CD4-positive, alpha-beta T cell treated with Interleukin-15 for 4 hours (primary cell): ENCODE results near the gene RABGAP1L.
"Not testable (repeated sequence)": the region's sequence is repeated elsewhere in the genome, so short reads cannot be mapped to it uniquely, and the experiment has no call there.

Experiments
- DNase-seq: peaks from one replicate; pipeline ENCODE4 v3.0.0-alpha.2; 2020; ENCODE audit warnings: low spot score

Gene RABGAP1L

DNA sequence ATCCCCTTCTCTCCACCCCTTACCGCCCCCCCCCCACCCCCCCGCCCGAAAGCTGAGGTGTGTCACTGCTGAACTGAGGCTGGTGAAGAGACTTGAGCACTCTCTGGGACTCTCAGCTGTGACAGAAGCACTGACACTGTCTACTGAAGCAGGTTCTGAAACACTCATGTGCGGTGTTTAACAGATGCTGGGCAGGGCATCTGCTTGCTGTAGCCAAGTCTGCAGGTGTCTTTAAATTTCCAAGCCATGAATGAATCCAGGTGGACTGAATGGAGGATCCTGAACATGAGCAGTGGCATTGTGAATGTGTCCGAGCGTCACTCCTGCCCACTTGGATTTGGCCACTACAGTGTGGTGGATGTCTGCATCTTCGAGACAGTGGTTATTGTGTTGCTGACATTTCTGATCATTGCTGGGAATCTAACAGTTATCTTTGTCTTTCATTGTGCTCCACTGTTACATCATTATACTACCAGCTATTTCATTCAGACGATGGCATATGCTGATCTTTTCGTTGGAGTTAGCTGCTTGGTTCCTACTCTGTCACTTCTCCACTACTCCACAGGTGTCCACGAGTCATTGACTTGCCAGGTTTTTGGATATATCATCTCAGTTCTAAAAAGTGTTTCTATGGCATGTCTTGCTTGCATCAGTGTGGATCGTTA lies 288.7 kb downstream of the RABGAP1L start, which contains the start of gene GPR52:
Gene GPR52 (plus strand): TSS at position 99 of the 665 bp plus-strand sequence. CDS start 148 bp downstream, at position 247.
- DNase-seq: no peak

DNA sequence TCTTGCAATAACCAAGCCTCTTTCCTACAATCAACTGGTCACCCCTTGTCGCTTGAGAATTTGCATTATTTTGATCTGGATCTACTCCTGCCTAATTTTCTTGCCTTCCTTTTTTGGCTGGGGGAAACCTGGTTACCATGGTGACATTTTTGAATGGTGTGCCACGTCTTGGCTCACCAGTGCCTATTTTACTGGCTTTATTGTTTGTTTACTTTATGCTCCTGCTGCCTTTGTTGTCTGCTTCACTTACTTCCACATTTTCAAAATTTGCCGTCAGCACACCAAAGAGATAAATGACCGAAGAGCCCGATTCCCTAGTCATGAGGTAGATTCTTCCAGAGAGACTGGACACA lies 289.2 kb downstream of the RABGAP1L start:
- no peak for DNase-seq

DNA sequence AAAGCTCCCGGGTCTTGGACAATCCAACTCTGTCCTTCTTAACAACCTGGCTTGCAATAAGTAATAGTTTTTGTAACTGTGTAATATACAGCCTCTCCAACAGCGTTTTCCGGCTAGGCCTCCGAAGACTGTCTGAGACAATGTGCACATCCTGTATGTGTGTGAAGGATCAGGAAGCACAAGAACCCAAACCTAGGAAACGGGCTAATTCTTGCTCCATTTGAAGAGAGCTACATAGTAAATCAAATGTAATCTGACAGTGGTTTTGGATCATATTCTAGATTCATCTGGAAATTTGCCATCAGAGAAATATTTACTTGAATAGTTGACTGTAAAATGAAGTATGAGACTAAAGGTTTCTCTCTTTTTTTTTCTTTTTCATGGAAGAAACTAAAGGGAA lies 289.7 kb downstream of the RABGAP1L start:
- DNase-seq: no peak

DNA sequence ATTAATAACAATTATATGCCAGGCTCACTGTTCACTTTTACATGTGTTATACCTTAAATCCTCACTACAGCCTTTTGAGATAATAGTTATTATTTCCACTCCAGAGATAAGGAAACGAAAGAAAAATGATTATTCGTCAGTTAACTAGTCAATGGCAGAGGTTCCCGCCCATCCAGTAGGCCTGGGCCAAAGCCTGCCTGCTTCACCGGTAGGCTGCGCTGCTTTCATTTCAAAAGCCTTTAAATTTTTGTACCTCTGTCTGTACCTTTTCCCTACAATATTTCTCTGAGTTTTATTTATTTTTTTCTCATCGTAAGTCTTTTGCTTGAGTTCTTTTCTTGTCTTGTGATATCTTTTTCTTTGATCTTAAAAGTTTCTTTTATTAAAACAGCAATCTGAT lies 292.1 kb downstream of the RABGAP1L start:
- no peak for DNase-seq

DNA sequence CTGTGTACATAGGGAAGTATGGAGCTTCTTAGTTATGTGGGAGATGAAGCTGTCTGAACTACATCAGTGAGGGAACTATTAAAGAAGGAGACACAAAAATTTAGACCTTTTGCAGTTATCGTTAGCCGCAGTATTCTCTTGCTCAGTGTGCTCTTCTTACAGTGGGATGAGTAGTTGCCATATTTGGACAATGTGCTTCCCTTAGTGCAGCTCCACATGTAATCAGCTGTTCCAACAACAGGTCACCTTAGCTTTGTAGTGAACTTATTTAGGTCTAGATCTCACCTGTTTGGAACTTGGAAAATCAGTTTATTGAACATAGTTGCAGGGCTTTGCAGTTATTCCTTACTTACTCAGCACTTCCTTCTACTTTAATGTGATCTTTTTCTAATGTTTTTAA lies 306.5 kb downstream of the RABGAP1L start:
- no peak for DNase-seq

DNA sequence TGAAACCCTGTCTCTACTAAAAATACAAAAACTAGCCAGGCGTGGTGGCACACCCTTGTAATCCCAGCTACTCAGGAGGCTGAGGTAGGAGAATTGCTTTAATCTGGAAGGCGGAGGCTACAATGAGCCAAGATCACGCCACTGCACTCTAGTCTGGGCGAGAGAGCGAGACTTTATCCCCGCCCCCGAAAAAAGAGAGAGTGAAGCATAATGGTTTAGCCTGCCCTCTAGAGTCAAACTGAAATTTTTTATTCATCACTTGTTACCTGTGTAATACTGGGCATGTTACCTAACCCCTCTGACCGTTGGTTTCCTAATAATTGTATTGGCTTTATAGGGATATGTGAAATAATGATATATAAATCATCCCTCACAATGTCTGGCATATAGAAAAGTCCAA lies 307.3 kb downstream of the RABGAP1L start:
- DNase-seq: no peak

DNA sequence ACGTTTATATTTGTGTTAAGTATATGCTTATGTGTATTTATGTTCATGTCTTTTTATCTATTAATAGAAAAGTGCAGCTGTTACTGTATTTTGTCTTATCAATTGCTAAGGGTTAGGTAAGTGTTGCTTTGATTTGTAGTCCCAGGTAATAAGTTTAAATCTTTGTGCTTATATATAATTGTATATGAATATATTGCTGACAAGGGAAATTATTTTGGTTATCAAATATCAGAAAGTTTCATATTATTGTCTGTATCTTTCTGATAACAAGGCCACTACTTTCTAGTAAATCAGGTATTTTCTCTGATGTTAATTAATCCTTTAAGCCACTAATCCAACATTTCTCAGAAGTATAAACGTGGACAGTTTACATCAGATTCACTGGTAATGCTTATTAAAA lies 309.7 kb downstream of the RABGAP1L start:
- no peak for DNase-seq

DNA sequence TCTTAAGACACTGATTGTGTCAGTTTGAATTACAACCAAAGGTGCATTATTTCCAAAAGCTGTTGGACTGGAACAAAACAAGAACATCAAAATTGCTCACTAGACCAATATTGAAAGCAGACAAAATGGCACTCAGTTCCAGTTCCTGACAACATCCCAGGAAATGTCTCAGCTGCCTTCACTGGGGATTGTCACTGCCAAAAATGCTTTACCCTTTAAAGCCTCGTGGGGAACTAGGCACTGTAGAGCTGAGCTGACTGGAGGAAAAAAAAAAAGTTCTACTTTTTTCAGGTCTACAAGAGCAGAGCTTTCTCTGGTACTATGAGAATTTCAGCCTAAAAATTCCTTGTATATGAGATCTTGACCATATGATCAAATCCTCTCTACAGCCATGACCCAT lies 310.4 kb downstream of the RABGAP1L start:
- no peak for DNase-seq

DNA sequence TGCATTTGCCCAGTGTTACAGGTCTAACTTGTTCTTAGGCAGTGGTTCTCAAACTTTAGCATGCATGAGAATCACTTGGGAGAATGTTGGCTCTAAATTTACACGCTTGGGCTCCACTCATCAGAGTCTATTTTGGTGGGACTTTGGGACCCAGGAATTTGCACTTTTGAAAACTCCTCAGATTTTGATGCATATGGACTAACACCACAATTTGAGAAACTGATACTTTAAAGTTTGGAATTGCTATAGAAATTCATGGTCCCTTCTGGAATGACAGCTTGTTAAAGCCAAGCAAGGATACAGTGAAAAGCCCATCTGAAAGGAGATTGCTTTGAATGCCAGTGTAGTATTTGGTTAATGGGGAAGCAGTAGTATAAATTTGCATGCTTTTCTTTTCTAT lies 320.0 kb downstream of the RABGAP1L start:
- no peak for DNase-seq

DNA sequence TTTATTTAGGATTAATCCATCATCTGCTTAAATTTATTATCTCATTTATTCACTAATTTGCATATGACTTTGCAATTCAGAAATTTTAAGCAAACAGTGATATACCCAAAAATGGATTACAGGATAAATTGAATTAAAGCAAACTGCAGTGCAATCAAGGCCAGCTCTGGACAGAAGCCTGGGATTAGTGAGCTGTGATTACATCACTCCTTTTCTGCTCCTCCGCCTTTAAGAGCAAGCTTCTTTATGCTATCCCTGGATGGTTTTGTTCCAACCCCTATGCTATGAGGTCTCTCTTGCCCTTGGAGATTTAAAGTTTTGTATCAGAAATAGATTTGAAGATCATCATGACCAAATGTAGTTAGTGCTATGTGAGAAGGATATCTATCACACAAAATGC lies 321.0 kb downstream of the RABGAP1L start:
- no peak for DNase-seq

DNA sequence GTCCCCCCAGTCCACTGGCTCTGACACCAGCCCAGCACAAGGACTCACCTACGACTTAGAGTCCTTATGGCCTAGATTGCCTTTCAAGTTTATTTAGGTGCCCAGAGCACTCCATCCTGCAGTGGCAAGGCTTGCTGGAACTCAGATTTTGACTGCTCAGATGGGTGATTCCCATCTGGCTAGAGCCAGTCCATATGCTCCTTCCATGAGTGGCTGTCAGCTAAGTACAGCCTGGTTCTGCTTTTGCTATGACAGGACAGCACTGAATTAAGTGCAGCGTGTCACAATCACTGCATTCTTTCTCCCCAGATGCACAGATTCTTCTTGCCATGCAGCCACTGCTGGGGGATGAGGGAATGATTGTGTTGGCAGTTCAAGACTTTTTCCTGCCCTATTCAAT lies 332.3 kb downstream of the RABGAP1L start:
- DNase-seq: no peak

DNA sequence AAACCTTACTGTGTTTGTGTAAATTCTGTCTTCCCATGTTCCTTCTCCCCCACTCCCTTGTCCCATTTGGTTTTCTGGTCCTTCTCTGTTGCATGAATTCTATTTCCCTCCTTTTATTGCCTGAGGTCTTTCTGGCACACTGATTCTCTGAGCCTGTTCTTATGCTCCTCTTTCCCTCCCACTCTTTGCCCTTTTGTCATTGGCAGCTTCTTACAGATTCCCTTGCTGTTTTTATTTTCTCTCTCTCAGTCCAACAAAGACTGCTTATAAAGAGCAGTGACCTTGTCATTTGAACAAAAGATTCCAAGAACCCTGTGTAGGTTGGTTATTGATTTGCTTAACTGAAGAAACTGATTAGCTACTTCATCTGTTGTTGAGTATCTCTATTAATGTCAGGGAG lies 338.2 kb downstream of the RABGAP1L start:
- DNase-seq: no peak

DNA sequence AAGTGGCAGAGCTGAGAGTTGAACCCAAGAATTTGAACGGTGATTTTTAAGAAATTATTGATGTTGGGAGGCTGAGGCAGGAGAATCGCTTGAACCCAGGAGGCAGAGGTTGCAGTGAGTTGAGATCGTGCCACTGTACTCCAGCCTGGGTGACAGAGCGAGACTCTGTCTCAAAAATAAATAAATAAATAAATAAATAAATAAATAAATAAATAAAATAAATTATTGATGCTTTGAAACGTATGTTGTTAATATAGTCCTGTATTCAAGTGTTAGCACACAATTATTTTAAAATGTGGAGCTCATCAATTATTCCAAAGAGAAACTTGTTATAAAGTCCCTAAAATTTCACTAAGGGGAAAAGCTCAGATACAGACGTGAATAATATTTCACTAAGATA lies 357.4 kb downstream of the RABGAP1L start:
- not testable (repeated sequence) for DNase-seq

DNA sequence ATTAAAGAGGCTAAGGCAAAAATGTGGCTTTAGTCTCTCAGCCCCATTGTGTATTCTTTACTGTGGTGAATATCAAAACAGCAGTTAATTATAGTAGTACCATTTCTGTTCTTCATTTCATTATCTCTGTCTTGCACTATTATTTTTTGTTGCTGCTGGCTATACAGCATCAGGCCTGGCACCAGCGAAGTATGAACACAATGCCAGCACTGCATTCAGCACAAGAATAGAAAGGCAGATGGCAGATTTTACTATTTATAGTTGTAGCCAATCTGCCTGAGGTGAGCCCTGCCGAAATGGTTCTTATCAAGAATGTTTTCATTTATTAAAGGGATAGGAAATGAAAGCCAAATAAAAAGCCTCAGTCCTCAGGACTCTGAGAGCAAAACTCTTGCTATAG lies 360.5 kb downstream of the RABGAP1L start:
- DNase-seq: no peak

DNA sequence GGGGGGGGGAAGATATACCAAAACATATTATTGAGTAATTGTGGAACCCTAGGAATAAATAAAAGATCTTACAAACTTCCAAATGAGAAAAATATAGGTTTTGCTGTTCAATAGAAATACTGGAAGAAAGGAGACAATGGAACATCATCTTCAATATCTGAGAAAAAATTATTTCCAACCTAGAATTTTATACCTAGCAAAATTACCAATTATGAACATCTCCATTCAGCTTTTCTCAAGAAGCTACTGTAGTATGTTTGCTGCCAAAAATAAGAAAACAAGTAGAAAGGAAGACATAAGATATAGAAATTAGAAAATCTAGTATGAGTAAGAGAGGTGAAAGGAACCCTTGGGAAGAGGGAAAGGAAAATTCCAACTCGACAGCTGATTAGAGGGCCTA lies 372.4 kb downstream of the RABGAP1L start:
- no peak for DNase-seq

DNA sequence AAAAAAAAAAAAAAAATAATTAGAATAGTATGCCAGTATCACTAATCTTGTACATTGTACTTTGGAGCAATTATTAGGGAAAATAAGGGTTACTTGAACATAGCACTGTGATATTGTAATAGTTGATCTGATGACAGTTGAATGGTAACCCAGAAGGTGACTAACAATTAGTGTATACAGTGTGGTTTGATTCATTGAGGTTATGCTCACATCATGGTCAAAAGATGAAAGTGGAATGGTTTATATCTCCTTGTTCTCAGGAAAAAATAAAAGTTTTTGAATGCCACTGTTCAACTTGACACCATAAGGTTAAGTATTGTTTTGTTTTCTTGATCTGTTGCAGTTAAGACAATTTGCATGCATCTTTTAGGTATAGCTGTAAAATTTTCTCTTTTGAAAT lies 375.5 kb downstream of the RABGAP1L start:
- DNase-seq: no peak

DNA sequence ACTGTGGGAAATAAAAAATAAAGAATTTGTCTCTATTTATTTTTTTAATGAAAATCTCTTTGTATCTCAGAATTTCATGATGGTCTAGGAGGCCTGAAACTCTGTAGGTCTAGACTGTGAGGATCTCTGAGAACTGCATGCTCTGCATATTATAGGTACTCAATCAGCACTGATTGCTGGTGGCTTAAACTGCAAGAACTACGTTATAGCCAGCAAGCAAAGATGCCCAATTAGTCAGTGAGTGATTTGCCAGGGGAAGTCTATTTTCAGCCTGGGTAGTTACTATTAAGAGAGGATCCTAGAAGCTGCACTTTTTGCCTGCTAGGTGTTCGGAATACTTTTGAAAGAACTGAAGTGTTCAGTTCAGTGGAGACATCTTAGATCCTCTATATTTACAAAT lies 375.9 kb downstream of the RABGAP1L start:
- no peak for DNase-seq

DNA sequence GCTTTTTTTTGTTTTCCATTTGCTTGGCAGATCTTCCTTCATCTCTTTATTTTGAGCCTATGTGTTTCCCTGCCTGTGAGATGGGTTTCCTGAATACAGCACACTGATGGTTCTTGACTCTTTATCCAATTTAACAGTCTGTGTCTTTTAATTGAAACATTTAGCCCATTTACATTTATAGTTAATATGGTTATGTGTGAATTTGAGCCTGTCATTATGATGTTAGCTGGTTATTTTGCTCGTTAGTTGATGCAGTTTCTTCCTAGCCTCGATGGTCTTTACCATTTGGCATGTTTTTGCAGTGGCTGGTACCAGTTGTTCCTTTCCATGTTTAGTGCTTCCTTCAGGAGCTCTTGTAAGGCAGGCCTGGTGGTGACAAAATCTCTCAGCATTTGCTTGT lies 384.1 kb downstream of the RABGAP1L start:
- not testable (repeated sequence) for DNase-seq

DNA sequence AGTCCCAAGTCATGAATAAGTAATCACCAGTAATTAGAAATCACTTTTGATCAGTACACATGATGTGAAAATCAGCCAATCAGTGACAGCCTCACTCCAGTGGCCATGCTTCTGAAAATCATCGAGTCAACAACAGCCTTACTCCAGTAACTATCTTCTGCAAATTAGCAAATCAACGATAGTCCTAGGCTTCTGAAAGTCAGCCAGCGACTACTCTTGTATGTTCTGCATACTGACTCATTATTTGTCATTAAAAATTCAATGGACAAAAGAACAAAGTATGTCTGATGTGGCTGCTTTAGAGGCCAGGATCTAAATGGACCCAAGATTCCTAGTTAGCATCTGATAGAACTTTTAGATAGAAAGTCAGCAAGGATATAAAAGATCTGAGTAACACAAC lies 391.0 kb downstream of the RABGAP1L start:
- no peak for DNase-seq

DNA sequence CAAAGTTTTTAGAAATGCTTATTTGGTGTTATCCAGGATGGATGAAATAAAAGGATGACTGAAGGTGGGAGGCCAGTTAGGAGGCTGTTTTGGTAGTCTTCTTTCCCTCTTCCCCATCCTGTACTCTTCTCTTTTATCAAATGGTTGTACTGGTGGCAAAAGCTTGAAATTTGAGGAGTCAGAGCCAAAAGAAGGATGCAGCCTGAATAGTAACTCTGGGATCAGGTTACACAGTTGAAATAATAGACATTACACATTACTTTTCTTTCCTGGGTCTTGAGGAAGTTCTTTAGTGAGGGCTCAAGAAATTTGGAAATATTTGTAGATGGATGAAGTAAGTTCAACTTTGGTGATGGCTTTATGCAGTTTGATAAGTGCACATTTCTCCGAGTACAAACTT lies 397.1 kb downstream of the RABGAP1L start:
- DNase-seq: no peak

DNA sequence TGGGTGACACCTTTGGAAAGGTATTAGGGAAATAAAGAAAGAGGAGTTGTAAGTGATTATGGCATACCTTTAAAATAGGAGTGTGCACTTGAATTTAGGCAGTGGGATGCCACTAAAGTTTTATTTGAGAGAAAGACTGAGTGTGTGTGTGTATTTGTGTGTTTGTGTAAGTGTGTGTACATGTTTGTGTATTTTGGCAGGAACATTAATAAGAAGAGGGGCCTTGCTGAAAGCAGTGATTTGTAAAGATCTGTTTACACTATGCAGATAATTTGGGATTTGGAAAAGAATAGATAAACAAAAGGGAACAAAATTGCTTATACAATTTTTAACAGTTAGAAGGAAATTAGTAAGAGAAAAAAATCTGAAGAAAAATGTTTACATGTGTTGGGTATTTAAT lies 409.2 kb downstream of the RABGAP1L start:
- DNase-seq: no peak

DNA sequence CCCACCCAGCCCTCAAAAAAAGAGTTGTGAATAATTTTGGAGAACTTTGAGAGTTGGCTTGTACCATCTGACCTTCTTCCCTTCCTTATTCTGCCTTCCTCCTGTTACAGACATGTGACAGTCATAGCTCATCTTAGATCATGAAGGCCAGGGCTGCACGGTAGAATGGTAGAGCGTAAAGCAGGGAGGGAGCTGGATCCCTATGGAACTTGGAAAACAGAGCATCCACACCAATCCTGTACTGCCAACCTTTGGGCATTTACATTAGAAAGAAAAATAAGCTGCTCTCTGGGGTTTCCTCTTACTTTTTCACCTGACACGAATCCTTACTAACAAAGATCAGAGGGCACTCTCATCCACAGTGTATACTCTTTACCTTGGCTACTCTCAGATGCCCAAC lies 409.9 kb downstream of the RABGAP1L start:
- DNase-seq: no peak

DNA sequence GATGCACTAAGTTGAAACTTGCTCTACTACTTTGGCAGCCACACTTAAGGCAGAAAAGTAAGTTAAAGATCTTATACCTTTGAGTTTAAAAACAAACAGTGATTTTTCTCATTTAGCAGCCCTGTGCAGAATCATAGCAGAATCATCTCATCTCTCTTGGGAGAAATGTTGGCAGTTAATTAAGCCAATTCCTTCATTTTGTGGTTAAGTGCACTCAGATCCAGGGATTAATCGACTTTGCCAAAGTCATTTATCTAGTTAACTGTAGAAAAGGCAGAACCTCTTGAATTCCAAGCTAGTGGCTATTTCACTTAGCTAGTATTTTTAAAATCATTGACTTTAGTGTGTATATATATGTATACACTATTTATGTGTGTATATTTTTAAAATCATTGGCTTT lies 413.5 kb downstream of the RABGAP1L start:
- no peak for DNase-seq

DNA sequence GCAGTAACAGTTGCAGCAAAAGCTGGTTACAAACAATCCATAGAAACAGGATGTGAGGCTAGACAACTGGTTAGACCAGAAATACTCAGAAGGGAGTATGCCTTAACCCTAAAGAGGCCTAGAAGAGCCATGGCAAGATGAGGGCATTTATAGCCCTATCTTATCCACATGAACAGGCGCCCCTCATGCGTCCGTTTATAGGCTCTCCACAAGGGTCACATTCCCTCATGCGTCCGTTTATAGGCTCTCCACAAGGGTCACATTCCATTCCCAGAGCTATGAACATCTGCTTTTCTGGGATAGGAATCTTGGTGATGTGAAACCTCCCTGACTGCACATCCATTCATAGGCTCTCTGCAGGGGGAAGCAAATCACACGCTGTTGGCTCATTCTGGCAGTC lies 416.8 kb downstream of the RABGAP1L start:
- DNase-seq: not testable (repeated sequence)

DNA sequence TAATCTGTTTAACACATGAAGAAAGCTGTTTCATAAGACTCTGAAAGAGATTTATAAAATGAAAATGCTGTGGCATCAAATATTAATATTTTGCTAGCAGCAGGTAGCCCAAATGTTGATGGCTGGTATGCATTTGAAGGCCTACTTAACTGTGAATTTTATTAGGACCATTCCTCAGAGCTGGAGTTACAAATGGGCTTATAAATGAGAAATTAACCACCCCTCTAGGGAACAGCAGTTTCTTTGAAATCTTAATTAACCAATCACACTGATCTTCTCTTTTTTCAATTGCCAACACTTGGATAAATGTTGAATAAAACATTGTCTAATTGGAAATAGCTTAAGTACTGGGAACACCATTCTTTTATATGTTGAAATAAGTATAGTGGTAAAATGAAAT lies 418.4 kb downstream of the RABGAP1L start:
- no peak for DNase-seq
